ENCODE data around the gene SEMA4F. TPM values are rescaled to one million over a fixed set of nuclear protein-coding genes. Genes with fewer than 3 reads are reported as not detected.

Gene SEMA4F
- total and polyA plus RNA-seq, 2 donors from 2014 or later = 5.2 to 10.8 TPM

GRCh38 chr2:74695663-74696062 lies 41.6 kb downstream of the SEMA4F start:
- no peaks in the 10 kb centered on the region for H3K36me3 ChIP-seq (ENCODE audit: control insufficient read depth in 2 of 3, insufficient read depth in 3 of 3, low read length in 3 of 3)
- DNase-seq (peak in 1 of 5 donors; percentile 8), FAIRE-seq (no peak)
- no peaks in the 10 kb centered on the region for H3K27me3 ChIP-seq (ENCODE audit: control insufficient read depth, insufficient read depth, low read length)
- H3K4me3 ChIP-seq (ENCODE audit: low read length in 3 of 3) = no peak overlapping the region
- intact Hi-C loops (cut with DNase I) = no loop called here
- H3K4me1 ChIP-seq (ENCODE audit: control insufficient read depth in 2 of 3, insufficient read depth in 2 of 3, low read depth in 1 of 3, low read length in 3 of 3) = no peaks in the 10 kb centered on the region
- no peak overlapping the region for H3K9ac ChIP-seq (ENCODE audit: low read length in 3 of 3)
- H3K9me3 ChIP-seq (ENCODE audit: control insufficient read depth in 2 of 3, insufficient read depth in 1 of 3, low read length in 3 of 3) = no peaks in the 10 kb centered on the region
- no peak overlapping the region for H3K27ac ChIP-seq (ENCODE audit: low read depth in 2 of 2, low read length in 2 of 2)
- no peak for TF ChIP-seq CTCF (IDR thresholded peaks at IDR 0.05; ENCODE audit: borderline replicate concordance, extremely low read depth, insufficient read depth)

GRCh38 chr2:74696829-74697228 lies 42.8 kb downstream of the SEMA4F start:
- H3K27me3 ChIP-seq (ENCODE audit: control insufficient read depth, insufficient read depth, low read length) = no peaks in the 10 kb centered on the region
- no peak for TF ChIP-seq CTCF (IDR thresholded peaks at IDR 0.05; ENCODE audit: borderline replicate concordance, extremely low read depth, insufficient read depth)
- FAIRE-seq (no peak), DNase-seq (no peak)
- H3K27ac ChIP-seq (ENCODE audit: low read depth in 2 of 2, low read length in 2 of 2) = no peak overlapping the region
- no peaks in the 10 kb centered on the region for H3K9me3 ChIP-seq (ENCODE audit: control insufficient read depth in 2 of 3, insufficient read depth in 1 of 3, low read length in 3 of 3)
- intact Hi-C loops (cut with DNase I) = no loop called here
- no peak overlapping the region for H3K9ac ChIP-seq (ENCODE audit: low read length in 3 of 3)
- H3K36me3 ChIP-seq (ENCODE audit: control insufficient read depth in 2 of 3, insufficient read depth in 3 of 3, low read length in 3 of 3) = no peaks in the 10 kb centered on the region
- no peaks in the 10 kb centered on the region for H3K4me1 ChIP-seq (ENCODE audit: control insufficient read depth in 2 of 3, insufficient read depth in 2 of 3, low read depth in 1 of 3, low read length in 3 of 3)
- H3K4me3 ChIP-seq (ENCODE audit: low read length in 3 of 3) = no peak overlapping the region

GRCh38 chr2:74700643-74701372 lies 46.8 kb downstream of the SEMA4F start:
- Histone ChIP-seq H3K36me3 (ENCODE audit: control insufficient read depth in 2 of 3, insufficient read depth in 3 of 3, low read length in 3 of 3) (no peaks in the 10 kb centered on the region), H3K9me3 (ENCODE audit: control insufficient read depth in 2 of 3, insufficient read depth in 1 of 3, low read length in 3 of 3) (no peaks in the 10 kb centered on the region), H3K27me3 (ENCODE audit: control insufficient read depth, insufficient read depth, low read length) (no peaks in the 10 kb centered on the region), H3K4me3 (ENCODE audit: low read length in 3 of 3) (no peak overlapping the region), H3K4me1 (ENCODE audit: control insufficient read depth in 2 of 3, insufficient read depth in 2 of 3, low read depth in 1 of 3, low read length in 3 of 3) (no peaks in the 10 kb centered on the region), H3K9ac (ENCODE audit: low read length in 3 of 3) (no peak overlapping the region), H3K27ac (ENCODE audit: low read depth in 2 of 2, low read length in 2 of 2) (no peak overlapping the region)
- TF ChIP-seq CTCF (IDR thresholded peaks at IDR 0.05; ENCODE audit: borderline replicate concordance, extremely low read depth, insufficient read depth) = no peak
- DNase-seq = no peak
- no peak for FAIRE-seq
- intact Hi-C loops (cut with DNase I) = no loop called here

Measured in kidney (tissue), 14 donors.